Measurements from ENCODE around the gene GVQW3. TPM values are rescaled to one million over a fixed set of nuclear protein-coding genes. Genes with fewer than 3 reads are reported as not detected.
A peak's percentile ranks its signal among the peaks of the same experiment; 100 is the strongest.

Gene GVQW3
- total and polyA plus RNA-seq, 2 of the 13 experiments (the other 11 are each of a cell fraction or from before 2014, with no cell fraction given) = 5.0 to 5.6 TPM

- TF ChIP-seq ZNF572 (CRISPR knock-in tag; IDR thresholded peaks at IDR 0.05) = no peak
- 0 out of 2 replicates have a peak, but pooled peaks have one; percentile 74 for TF ChIP-seq SIN3A (IDR thresholded peaks at IDR 0.05; ENCODE audit: borderline replicate concordance, low read depth, low read length)
- no peak for TF ChIP-seq MEIS1 (CRISPR knock-in tag; IDR thresholded peaks at IDR 0.05; ENCODE audit: borderline replicate concordance)
- no peak for TF ChIP-seq SYNCRIP (IDR thresholded peaks at IDR 0.05; ENCODE audit: insufficient read depth, low read depth, low read length)
- 0 out of 2 replicates have a peak, but pooled peaks have one; percentile 30 for TF ChIP-seq MAF1 (CRISPR knock-in tag; IDR thresholded peaks at IDR 0.05; ENCODE audit: borderline replicate concordance)
- TF ChIP-seq, protein P1, sequence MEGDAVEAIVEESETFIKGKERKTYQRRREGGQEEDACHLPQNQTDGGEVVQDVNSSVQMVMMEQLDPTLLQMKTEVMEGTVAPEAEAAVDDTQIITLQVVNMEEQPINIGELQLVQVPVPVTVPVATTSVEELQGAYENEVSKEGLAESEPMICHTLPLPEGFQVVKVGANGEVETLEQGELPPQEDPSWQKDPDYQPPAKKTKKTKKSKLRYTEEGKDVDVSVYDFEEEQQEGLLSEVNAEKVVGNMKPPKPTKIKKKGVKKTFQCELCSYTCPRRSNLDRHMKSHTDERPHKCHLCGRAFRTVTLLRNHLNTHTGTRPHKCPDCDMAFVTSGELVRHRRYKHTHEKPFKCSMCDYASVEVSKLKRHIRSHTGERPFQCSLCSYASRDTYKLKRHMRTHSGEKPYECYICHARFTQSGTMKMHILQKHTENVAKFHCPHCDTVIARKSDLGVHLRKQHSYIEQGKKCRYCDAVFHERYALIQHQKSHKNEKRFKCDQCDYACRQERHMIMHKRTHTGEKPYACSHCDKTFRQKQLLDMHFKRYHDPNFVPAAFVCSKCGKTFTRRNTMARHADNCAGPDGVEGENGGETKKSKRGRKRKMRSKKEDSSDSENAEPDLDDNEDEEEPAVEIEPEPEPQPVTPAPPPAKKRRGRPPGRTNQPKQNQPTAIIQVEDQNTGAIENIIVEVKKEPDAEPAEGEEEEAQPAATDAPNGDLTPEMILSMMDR (CRISPR knock-in tag; IDR thresholded peaks at IDR 0.05) = no peak
- TF ChIP-seq PHF21A (CRISPR knock-in tag; IDR thresholded peaks at IDR 0.05) = no peak
- no peak for TF ChIP-seq NR3C1 (CRISPR knock-in tag; IDR thresholded peaks at IDR 0.05)
- no peak for TF ChIP-seq ZFP37 (CRISPR knock-in tag; IDR thresholded peaks at IDR 0.05; ENCODE audit: borderline replicate concordance)
- TF ChIP-seq GABPA (IDR thresholded peaks at IDR 0.05; ENCODE audit: low read depth, low read length) = no peak
- no peak for TF ChIP-seq GABPA (CRISPR knock-in tag; IDR thresholded peaks at IDR 0.05; ENCODE audit: low read depth)
- TF ChIP-seq GATA4 (IDR thresholded peaks at IDR 0.05; ENCODE audit: borderline replicate concordance, low read depth) = no peak
- no peak for TF ChIP-seq NFE2 (CRISPR knock-in tag; IDR thresholded peaks at IDR 0.05)
- no peak for TF ChIP-seq LCORL (IDR thresholded peaks at IDR 0.05)
- TF ChIP-seq LCORL (CRISPR knock-in tag; IDR thresholded peaks at IDR 0.05) = no peak
- no peak for TF ChIP-seq NCOA5 (CRISPR knock-in tag; IDR thresholded peaks at IDR 0.05)
- no peak for TF ChIP-seq NBN (conservative IDR thresholded peaks at IDR 0.05)
- TF ChIP-seq ZBTB21 (CRISPR knock-in tag; IDR thresholded peaks at IDR 0.05) = 0 out of 2 replicates have a peak, but pooled peaks have one; percentile 31
- TF ChIP-seq XBP1 (CRISPR knock-in tag; IDR thresholded peaks at IDR 0.05) = 0 out of 2 replicates have a peak, but pooled peaks have one; percentile 42
- TF ChIP-seq CBX5 (CRISPR knock-in tag; IDR thresholded peaks at IDR 0.05; ENCODE audit: borderline replicate concordance) = no peak
- no peak for TF ChIP-seq NR2F6 (IDR thresholded peaks at IDR 0.05)
- no peak for TF ChIP-seq NR2F6 (CRISPR knock-in tag; IDR thresholded peaks at IDR 0.05)
- TF ChIP-seq ZNF282 (IDR thresholded peaks at IDR 0.05; ENCODE audit: partially characterized antibody) = no peak
- TF ChIP-seq, protein P2, sequence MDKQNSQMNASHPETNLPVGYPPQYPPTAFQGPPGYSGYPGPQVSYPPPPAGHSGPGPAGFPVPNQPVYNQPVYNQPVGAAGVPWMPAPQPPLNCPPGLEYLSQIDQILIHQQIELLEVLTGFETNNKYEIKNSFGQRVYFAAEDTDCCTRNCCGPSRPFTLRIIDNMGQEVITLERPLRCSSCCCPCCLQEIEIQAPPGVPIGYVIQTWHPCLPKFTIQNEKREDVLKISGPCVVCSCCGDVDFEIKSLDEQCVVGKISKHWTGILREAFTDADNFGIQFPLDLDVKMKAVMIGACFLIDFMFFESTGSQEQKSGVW (CRISPR knock-in tag; IDR thresholded peaks at IDR 0.05; ENCODE audit: borderline replicate concordance) = no peak
- TF ChIP-seq, protein P3, sequence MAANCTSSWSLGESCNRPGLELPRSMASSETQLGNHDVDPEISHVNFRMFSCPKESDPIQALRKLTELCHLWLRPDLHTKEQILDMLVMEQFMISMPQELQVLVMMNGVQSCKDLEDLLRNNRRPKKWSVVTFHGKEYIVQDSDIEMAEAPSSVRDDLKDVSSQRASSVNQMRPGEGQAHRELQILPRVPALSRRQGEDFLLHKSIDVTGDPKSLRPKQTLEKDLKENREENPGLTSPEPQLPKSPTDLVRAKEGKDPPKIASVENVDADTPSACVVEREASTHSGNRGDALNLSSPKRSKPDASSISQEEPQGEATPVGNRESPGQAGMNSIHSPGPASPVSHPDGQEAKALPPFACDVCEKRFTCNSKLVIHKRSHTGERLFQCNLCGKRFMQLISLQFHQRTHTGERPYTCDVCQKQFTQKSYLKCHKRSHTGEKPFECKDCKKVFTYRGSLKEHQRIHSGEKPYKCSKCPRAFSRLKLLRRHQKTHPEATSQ (CRISPR knock-in tag; IDR thresholded peaks at IDR 0.05; ENCODE audit: borderline replicate concordance) = no peak
- TF ChIP-seq, protein P4, sequence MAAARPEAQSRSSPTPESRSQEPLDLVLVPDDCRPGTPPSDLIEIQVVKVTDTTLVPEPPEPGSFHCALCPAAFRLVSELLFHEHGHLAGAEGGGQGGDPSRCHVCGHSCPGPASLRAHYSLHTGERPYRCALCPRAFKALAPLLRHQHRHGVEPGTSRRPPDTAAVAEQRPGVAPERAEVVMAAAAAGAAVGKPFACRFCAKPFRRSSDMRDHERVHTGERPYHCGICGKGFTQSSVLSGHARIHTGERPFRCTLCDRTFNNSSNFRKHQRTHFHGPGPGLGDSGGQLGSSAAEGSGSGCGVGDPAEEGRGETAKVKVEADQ (CRISPR knock-in tag; IDR thresholded peaks at IDR 0.05; ENCODE audit: borderline replicate concordance) = no peak
- TF ChIP-seq ETV5 (CRISPR knock-in tag; IDR thresholded peaks at IDR 0.05; ENCODE audit: borderline replicate concordance) = no peak
Observed at GRCh38 chr11:76445121-76446084, 64.3 kb downstream of the GVQW3 start (continued).
